ENCODE data around the gene SSBP3.

SSBP3 gene

GRCh38 chr1:54289712-54290233 lies 116.4 kb downstream of the SSBP3 start:
- TF ChIP-seq, protein P1, sequence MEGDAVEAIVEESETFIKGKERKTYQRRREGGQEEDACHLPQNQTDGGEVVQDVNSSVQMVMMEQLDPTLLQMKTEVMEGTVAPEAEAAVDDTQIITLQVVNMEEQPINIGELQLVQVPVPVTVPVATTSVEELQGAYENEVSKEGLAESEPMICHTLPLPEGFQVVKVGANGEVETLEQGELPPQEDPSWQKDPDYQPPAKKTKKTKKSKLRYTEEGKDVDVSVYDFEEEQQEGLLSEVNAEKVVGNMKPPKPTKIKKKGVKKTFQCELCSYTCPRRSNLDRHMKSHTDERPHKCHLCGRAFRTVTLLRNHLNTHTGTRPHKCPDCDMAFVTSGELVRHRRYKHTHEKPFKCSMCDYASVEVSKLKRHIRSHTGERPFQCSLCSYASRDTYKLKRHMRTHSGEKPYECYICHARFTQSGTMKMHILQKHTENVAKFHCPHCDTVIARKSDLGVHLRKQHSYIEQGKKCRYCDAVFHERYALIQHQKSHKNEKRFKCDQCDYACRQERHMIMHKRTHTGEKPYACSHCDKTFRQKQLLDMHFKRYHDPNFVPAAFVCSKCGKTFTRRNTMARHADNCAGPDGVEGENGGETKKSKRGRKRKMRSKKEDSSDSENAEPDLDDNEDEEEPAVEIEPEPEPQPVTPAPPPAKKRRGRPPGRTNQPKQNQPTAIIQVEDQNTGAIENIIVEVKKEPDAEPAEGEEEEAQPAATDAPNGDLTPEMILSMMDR (IDR thresholded peaks at IDR 0.05; ENCODE audit: borderline replicate concordance, extremely low read depth, low read length, poor library complexity, severe bottlenecking) = no peak
- TF ChIP-seq EZH2 (IDR thresholded peaks at IDR 0.05; ENCODE audit: borderline replicate concordance, low read depth, low read length, severe bottlenecking) = no peak
- H3K9ac ChIP-seq (ENCODE audit: low read depth, low read length) = no peak overlapping the region
- peaks cover 89% of the 10 kb centered on the region for H3K79me2 ChIP-seq (ENCODE audit: insufficient read depth, low read length)
- H3K4me3 ChIP-seq (ENCODE audit: low read depth in 1 of 2, low read length in 2 of 2) = no peak overlapping the region
- H3K4me1 ChIP-seq (ENCODE audit: insufficient read depth, low read length) = peaks cover 53% of the 10 kb centered on the region
- H4K20me1 ChIP-seq (ENCODE audit: insufficient read depth, low read length) = peaks cover 34% of the 10 kb centered on the region
- ATAC-seq (ENCODE audit: insufficient read depth, low read depth) (no peak), DNase-seq (no peak)
- H3K36me3 ChIP-seq (ENCODE audit: insufficient read depth, low read length) = no peaks in the 10 kb centered on the region
- H3K27ac ChIP-seq (ENCODE audit: low read length) = peak overlapping the region; percentile 25; the same call in 1 of the 2 replicates
- H3K27me3 ChIP-seq (ENCODE audit: insufficient read depth, low read length, poor library complexity) = no peaks in the 10 kb centered on the region
- H3K4me2 ChIP-seq (ENCODE audit: insufficient read depth, low read length) = no peak overlapping the region
- H3K9me3 ChIP-seq (ENCODE audit: insufficient read depth, low read length, severe bottlenecking) = no peaks in the 10 kb centered on the region
- no peak overlapping the region for H2AFZ ChIP-seq (ENCODE audit: low read depth, low read length)

DNA sequence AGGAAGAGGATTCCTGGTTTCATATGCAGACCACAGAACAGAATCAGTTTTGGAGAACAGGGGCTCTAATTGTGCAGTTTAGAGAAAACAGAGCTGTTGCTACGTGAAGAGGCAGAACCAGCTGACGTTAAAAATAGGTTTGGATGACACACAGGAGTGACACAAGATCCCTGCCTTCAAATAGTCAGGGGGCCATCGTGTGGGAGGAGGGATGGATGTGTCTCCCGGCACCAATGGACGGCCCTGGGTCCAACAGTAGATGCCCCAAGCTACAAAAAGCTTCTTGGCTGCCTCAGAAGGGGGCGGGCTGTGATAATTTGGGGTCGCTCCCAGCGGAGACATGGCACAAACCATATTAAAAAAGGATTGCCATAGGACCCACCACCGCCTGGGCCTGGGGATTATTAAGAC lies 118.4 kb downstream of the SSBP3 start:
- H3K27ac ChIP-seq (ENCODE audit: low read length) = peak overlapping the region; percentile 98
- peak overlapping the region; percentile 61 for H3K9ac ChIP-seq (ENCODE audit: low read depth, low read length)
- H4K20me1 ChIP-seq (ENCODE audit: insufficient read depth, low read length) = peaks cover 22% of the 10 kb centered on the region
- no peaks in the 10 kb centered on the region for H3K27me3 ChIP-seq (ENCODE audit: insufficient read depth, low read length, poor library complexity)
- no peaks in the 10 kb centered on the region for H3K36me3 ChIP-seq (ENCODE audit: insufficient read depth, low read length)
- peaks cover 73% of the 10 kb centered on the region for H3K4me1 ChIP-seq (ENCODE audit: insufficient read depth, low read length)
- H3K9me3 ChIP-seq (ENCODE audit: insufficient read depth, low read length, severe bottlenecking) = no peaks in the 10 kb centered on the region
- H3K4me2 ChIP-seq (ENCODE audit: insufficient read depth, low read length) = peak overlapping the region; percentile 67
- no peak for ATAC-seq (ENCODE audit: insufficient read depth, low read depth)
- no peak for DNase-seq
- H2AFZ ChIP-seq (ENCODE audit: low read depth, low read length) = no peak overlapping the region
- H3K4me3 ChIP-seq (ENCODE audit: low read depth in 1 of 2, low read length in 2 of 2) = no peak overlapping the region
- TF ChIP-seq EZH2 (IDR thresholded peaks at IDR 0.05; ENCODE audit: borderline replicate concordance, low read depth, low read length, severe bottlenecking) = no peak
- TF ChIP-seq, protein P1 (IDR thresholded peaks at IDR 0.05; ENCODE audit: borderline replicate concordance, extremely low read depth, low read length, poor library complexity, severe bottlenecking) = no peak
- H3K79me2 ChIP-seq (ENCODE audit: insufficient read depth, low read length) = peaks cover 89% of the 10 kb centered on the region

- H3K27ac ChIP-seq (ENCODE audit: low read length) = peak overlapping the region; percentile 98
- H3K9me3 ChIP-seq (ENCODE audit: insufficient read depth, low read length, severe bottlenecking) = no peaks in the 10 kb centered on the region
- peak overlapping the region; percentile 61 for H3K9ac ChIP-seq (ENCODE audit: low read depth, low read length)
- H4K20me1 ChIP-seq (ENCODE audit: insufficient read depth, low read length) = peaks cover 16% of the 10 kb centered on the region
- no peaks in the 10 kb centered on the region for H3K36me3 ChIP-seq (ENCODE audit: insufficient read depth, low read length)
- H3K4me1 ChIP-seq (ENCODE audit: insufficient read depth, low read length) = peaks cover 79% of the 10 kb centered on the region
- peak; percentile 68 for ATAC-seq (ENCODE audit: insufficient read depth, low read depth)
- H3K79me2 ChIP-seq (ENCODE audit: insufficient read depth, low read length) = peaks cover 89% of the 10 kb centered on the region
- H3K4me2 ChIP-seq (ENCODE audit: insufficient read depth, low read length) = peak overlapping the region; percentile 67
- peak; percentile 90 for DNase-seq
- peak overlapping the region in 1 of 2 experiments; percentile 50; a peak in 2 of 4 replicates for H3K4me3 ChIP-seq (ENCODE audit: low read depth in 1 of 2, low read length in 2 of 2)
- 0 out of 2 replicates have a peak overlapping the region, but pooled peaks have one; percentile 2 for H2AFZ ChIP-seq (ENCODE audit: low read depth, low read length)
- no peaks in the 10 kb centered on the region for H3K27me3 ChIP-seq (ENCODE audit: insufficient read depth, low read length, poor library complexity)
- no peak for TF ChIP-seq EZH2 (IDR thresholded peaks at IDR 0.05; ENCODE audit: borderline replicate concordance, low read depth, low read length, severe bottlenecking)
- TF ChIP-seq, protein P1 (IDR thresholded peaks at IDR 0.05; ENCODE audit: borderline replicate concordance, extremely low read depth, low read length, poor library complexity, severe bottlenecking) = no peak
These were observed 119.0 kb downstream of the SSBP3 start for GRCh38 chr1:54287176-54287650.

Data from DND-41 (cell line).